GM23338 (cell line): ENCODE results near the gene PKHD1. TPM values are rescaled to one million over a fixed set of nuclear protein-coding genes. Genes with fewer than 3 reads are reported as not detected.

Source experiments
- ATAC-seq: fragments of 200-7000 bp; cut with Tn5 transposase; 3 replicates; pipeline ENCODE4 v1.9.1; 2020
- DNase-seq: peaks from one replicate; pipeline ENCODE4 v3.0.0-alpha.2; 2015; ENCODE audit warnings: low spot score
- H2AFZ ChIP-seq: fragments of 200-600 bp; sonication (generic); 2 replicates; pipeline ENCODE4 v1.8.0; 2016; ENCODE audit warnings: antibody characterized with exemption, mild to moderate bottlenecking, moderate library complexity
- H3F3A ChIP-seq: fragments of 200-600 bp; sonication (generic); replicated peaks from 2 replicates; pipeline ENCODE4 v1.8.0; 2017; ENCODE audit warnings: antibody characterized with exemption, mixed run types, low read depth
- H3K27ac ChIP-seq: fragments of 200-600 bp; sonication (generic); 2 replicates; pipeline ENCODE4 v1.6.1; 2016; ENCODE audit warnings: low read depth
- H3K27me3 ChIP-seq: fragments of 200-600 bp; sonication (generic); 2 replicates; pipeline ENCODE4 v1.8.0; 2016; ENCODE audit warnings: mild to moderate bottlenecking, mixed run types, moderate library complexity; ENCODE audit not compliant: insufficient read depth
- H3K36me3 ChIP-seq: fragments of 200-600 bp; sonication (generic); 2 replicates; pipeline ENCODE4 v1.8.0; 2016; ENCODE audit warnings: mild to moderate bottlenecking; ENCODE audit not compliant: insufficient read depth
- H3K4me1 ChIP-seq: fragments of 200-600 bp; sonication (generic); 2 replicates; pipeline ENCODE4 v1.8.0; 2016; ENCODE audit warnings: mild to moderate bottlenecking, moderate library complexity; ENCODE audit not compliant: insufficient read depth
- H3K4me2 ChIP-seq: fragments of 200-600 bp; sonication (generic); 2 replicates; pipeline ENCODE4 v1.7.1; 2017; ENCODE audit warnings: mixed run types
- H3K4me3 ChIP-seq: fragments of 200-600 bp; sonication (generic); 2 replicates; pipeline ENCODE4 v1.6.1; 2016; ENCODE audit warnings: mixed run types
- H3K79me2 ChIP-seq: fragments of 200-600 bp; sonication (generic); replicated peaks from 2 replicates; pipeline ENCODE4 v1.8.0; 2017; ENCODE audit warnings: mild to moderate bottlenecking; ENCODE audit not compliant: insufficient read depth
- H3K9me2 ChIP-seq: fragments of 200-600 bp; sonication (generic); 2 replicates; pipeline ENCODE4 v1.8.0; 2017; ENCODE audit not compliant: insufficient read depth
- H4K20me1 ChIP-seq: fragments of 200-600 bp; sonication (generic); replicated peaks from 2 replicates; pipeline ENCODE4 v1.8.0; 2017; ENCODE audit warnings: mild to moderate bottlenecking; ENCODE audit not compliant: insufficient read depth
- H3K27ac Mint-ChIP-seq: 2 replicates; pipeline ENCODE4 v1.8.0; 2020; ENCODE audit warnings: inconsistent platforms, mild to moderate bottlenecking, moderate library complexity, mixed read lengths
- H3K27me3 Mint-ChIP-seq: 3 replicates; pipeline ENCODE4 v1.8.0; 2022; ENCODE audit warnings: low read depth, mild to moderate bottlenecking, moderate library complexity, mixed read lengths, inconsistent platforms; ENCODE audit not compliant: insufficient read depth, poor library complexity
- H3K36me3 Mint-ChIP-seq: 3 replicates; pipeline ENCODE4 v1.8.0; 2021; ENCODE audit warnings: low read depth, mild to moderate bottlenecking, inconsistent platforms, moderate library complexity, mixed read lengths
- H3K4me1 Mint-ChIP-seq: 3 replicates; pipeline ENCODE4 v1.8.0; 2020; ENCODE audit warnings: mild to moderate bottlenecking, inconsistent platforms, mixed read lengths
- H3K4me3 Mint-ChIP-seq: 3 replicates; pipeline ENCODE4 v1.8.0; 2021; ENCODE audit warnings: moderate library complexity, mild to moderate bottlenecking, inconsistent platforms, mixed read lengths
- H3K9me3 Mint-ChIP-seq: 3 replicates; pipeline ENCODE4 v1.8.0; 2020; ENCODE audit warnings: moderate library complexity, mild to moderate bottlenecking, inconsistent platforms, mixed read lengths
- CREB1 ChIP-seq: fragments of 250-450 bp; sonication (Bioruptor Pico); IDR thresholded peaks from 2 replicates; pipeline ENCODE4 v1.5.0; 2020; ENCODE audit warnings: low read depth, mild to moderate bottlenecking, moderate library complexity
- CTCF ChIP-seq, 2 experiments: fragments of 200-600 bp in 1 of 2; sonication (generic) in 1 of 2; conservative IDR thresholded peaks; 2 replicates each; pipeline versions ENCODE4 v1.5.1 to v1.6.1; 2016 to 2017; ENCODE audit warnings: antibody characterized with exemption in 2 of 2, low read depth in 2 of 2, mild to moderate bottlenecking in 2 of 2, moderate library complexity in 1 of 2
- EZH2 ChIP-seq: fragments of 200-600 bp; sonication (generic); IDR thresholded peaks from one replicate; pipeline ENCODE4 v1.8.0; 2017; ENCODE audit warnings: antibody characterized with exemption, mild to moderate bottlenecking, low read depth; ENCODE audit not compliant: unreplicated experiment
- EZH2phosphoT487 ChIP-seq: fragments of 200-600 bp; sonication (generic); IDR thresholded peaks from one replicate; pipeline ENCODE4 v1.8.1; 2018; ENCODE audit warnings: antibody characterized with exemption; ENCODE audit not compliant: unreplicated experiment
- JUNB ChIP-seq: IDR thresholded peaks from one replicate; pipeline ENCODE4 v1.6.1; 2016; ENCODE audit warnings: antibody characterized with exemption; ENCODE audit not compliant: unreplicated experiment
- NANOG ChIP-seq: IDR thresholded peaks from 2 replicates; pipeline ENCODE4 v1.6.1; 2016; ENCODE audit warnings: antibody characterized with exemption, borderline replicate concordance
- STAT1 ChIP-seq: IDR thresholded peaks from one replicate; pipeline ENCODE4 v1.6.1; 2016; ENCODE audit warnings: antibody characterized with exemption; ENCODE audit not compliant: unreplicated experiment
- ZNF331 ChIP-seq: fragments of 250-450 bp; sonication (Bioruptor Pico); IDR thresholded peaks from 2 replicates; pipeline ENCODE4 v1.5.0; 2020; ENCODE audit warnings: low read depth, mild to moderate bottlenecking, moderate library complexity
- ZNF462 ChIP-seq: fragments of 250-450 bp; sonication (Bioruptor Pico); IDR thresholded peaks from 2 replicates; pipeline ENCODE4 v1.5.0; 2020; ENCODE audit warnings: mild to moderate bottlenecking, moderate library complexity
- polyA plus RNA-seq: library from polyadenylated mRNA; unstranded; fragments of >200 nt; fragmentation: Nextera tagmentation; extraction: Ambion mirVana; gene quantifications from 2 replicates; pipeline ENCODE4 v1.2.1, GENCODE V29; 2016
- total RNA-seq: library from RNA; depleted of rRNA; stranded (reverse); fragments of >200 nt; shearing (Covaris generic); gene quantifications from 2 replicates; pipeline ENCODE4 v1.2.3, GENCODE V29; 2014
- TF ChIP-seq, protein P1 (sequence below): IDR thresholded peaks from 2 replicates; pipeline ENCODE4 v1.6.1; 2016; ENCODE audit warnings: antibody characterized with exemption

Gene PKHD1
- total and polyA plus RNA-seq, 2 experiments from 2014 or later = 0.03 to 0.07 TPM

GRCh38 chr6:51927450-51927849 is 160.0 kb downstream of the PKHD1 start:
- no peaks in the 10 kb centered on the region for H3K79me2 ChIP-seq
- H3K27me3 ChIP-seq = no peaks in the 10 kb centered on the region
- H3K4me1 ChIP-seq = no peaks in the 10 kb centered on the region
- peaks cover 27% of the 10 kb centered on the region; the same call in 2 of the 3 replicates for H3K36me3 Mint-ChIP-seq
- peaks cover 9% of the 10 kb centered on the region for H3K36me3 ChIP-seq
- no peak overlapping the region for H3K4me2 ChIP-seq
- H3K4me3 ChIP-seq = no peak overlapping the region
- H4K20me1 ChIP-seq = no peaks in the 10 kb centered on the region
- peaks cover 9% of the 10 kb centered on the region; the same call in 2 of the 3 replicates for H3K4me1 Mint-ChIP-seq
- H3K9me2 ChIP-seq = 0 out of 2 replicates have a peak, but pooled peaks cover 6% of the 10 kb centered on the region
- H3K27ac ChIP-seq = no peak overlapping the region
- TF ChIP-seq EZH2phosphoT487 (no peak), CREB1 (CRISPR knock-in tag) (no peak), EZH2 (no peak), CTCF (conservative IDR thresholded peaks at IDR 0.05; ENCODE audit: low read depth in 2 of 2) (no peak)
- TF ChIP-seq, protein P1, sequence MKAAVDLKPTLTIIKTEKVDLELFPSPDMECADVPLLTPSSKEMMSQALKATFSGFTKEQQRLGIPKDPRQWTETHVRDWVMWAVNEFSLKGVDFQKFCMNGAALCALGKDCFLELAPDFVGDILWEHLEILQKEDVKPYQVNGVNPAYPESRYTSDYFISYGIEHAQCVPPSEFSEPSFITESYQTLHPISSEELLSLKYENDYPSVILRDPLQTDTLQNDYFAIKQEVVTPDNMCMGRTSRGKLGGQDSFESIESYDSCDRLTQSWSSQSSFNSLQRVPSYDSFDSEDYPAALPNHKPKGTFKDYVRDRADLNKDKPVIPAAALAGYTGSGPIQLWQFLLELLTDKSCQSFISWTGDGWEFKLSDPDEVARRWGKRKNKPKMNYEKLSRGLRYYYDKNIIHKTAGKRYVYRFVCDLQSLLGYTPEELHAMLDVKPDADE = no peak
- H3K9me3 Mint-ChIP-seq = peaks cover 25% of the 10 kb centered on the region
- H3K4me3 Mint-ChIP-seq = no peak overlapping the region
- no peak for ATAC-seq
- peaks cover 7% of the 10 kb centered on the region for H3K27me3 Mint-ChIP-seq
- peak overlapping the region; percentile 44; the same call in 1 of the 2 replicates for H2AFZ ChIP-seq
- DNase-seq = no peak
- H3F3A ChIP-seq = no peaks in the 10 kb centered on the region
- no peak overlapping the region for H3K27ac Mint-ChIP-seq

GRCh38 chr6:51926125-51926524 is 161.3 kb downstream of the PKHD1 start:
- DNase-seq (no peak), ATAC-seq (no peak)
- H3K4me3 Mint-ChIP-seq = no peak overlapping the region
- Histone ChIP-seq H3F3A (no peaks in the 10 kb centered on the region), H3K36me3 (peaks cover 9% of the 10 kb centered on the region), H3K27ac (no peak overlapping the region), H3K4me1 (no peaks in the 10 kb centered on the region), H3K4me3 (no peak overlapping the region), H2AFZ (no peak overlapping the region), H4K20me1 (no peaks in the 10 kb centered on the region), H3K79me2 (no peaks in the 10 kb centered on the region), H3K27me3 (no peaks in the 10 kb centered on the region), H3K9me2 (0 out of 2 replicates have a peak, but pooled peaks cover 6% of the 10 kb centered on the region), H3K4me2 (no peak overlapping the region)
- peaks cover 9% of the 10 kb centered on the region; the same call in 2 of the 3 replicates for H3K4me1 Mint-ChIP-seq
- H3K27ac Mint-ChIP-seq = no peak overlapping the region
- H3K27me3 Mint-ChIP-seq = peaks cover 7% of the 10 kb centered on the region
- H3K36me3 Mint-ChIP-seq = peaks cover 28% of the 10 kb centered on the region; the same call in 2 of the 3 replicates
- peaks cover 37% of the 10 kb centered on the region for H3K9me3 Mint-ChIP-seq
- TF ChIP-seq EZH2 (no peak), CREB1 (CRISPR knock-in tag) (no peak), NANOG (no peak), JUNB (no peak), ZNF462 (CRISPR knock-in tag) (no peak), CTCF (conservative IDR thresholded peaks at IDR 0.05; ENCODE audit: low read depth in 2 of 2) (no peak), STAT1 (no peak), EZH2phosphoT487 (no peak), ZNF331 (CRISPR knock-in tag) (no peak)
